ENCODE data around the gene DUSP11. TPM values are rescaled to one million over a fixed set of nuclear protein-coding genes. Genes with fewer than 3 reads are reported as not detected.
"Not testable (repeated sequence)": the region's sequence is repeated elsewhere in the genome, so short reads cannot be mapped to it uniquely, and the experiment has no call there.

DUSP11 gene
- total and polyA plus RNA-seq, 3 donors from 2014 or later, result 32.2 to 56.3 (median 55.3) TPM

DNA sequence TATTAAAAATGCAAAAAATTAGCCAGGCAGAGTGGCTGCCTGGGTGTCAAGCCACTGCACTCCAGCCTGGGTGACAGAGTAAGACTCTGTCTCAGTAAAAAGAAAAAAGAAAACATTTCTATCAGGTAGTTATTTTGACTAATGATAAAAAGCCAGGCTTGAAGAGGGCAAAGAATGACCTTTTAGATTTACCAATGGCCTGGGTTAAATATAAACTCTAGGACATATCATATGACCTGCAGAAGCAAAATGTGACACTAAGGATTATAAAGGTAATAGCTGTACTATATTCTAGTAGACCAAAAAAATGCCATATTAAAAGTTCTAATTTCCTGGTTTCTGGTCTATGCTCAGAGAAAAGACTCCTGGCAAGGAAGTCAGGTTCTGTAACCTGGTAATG, 32.7 kb upstream of the DUSP11 start:
- H3K27ac ChIP-seq, result no peak overlapping the region
- H3K9me3 ChIP-seq, result no peaks in the 10 kb centered on the region
- no peaks in the 10 kb centered on the region for H3K4me1 ChIP-seq
- intact Hi-C loops (cut with DNase I; ENCODE audit: low total_unique reads), result no loop called here
- no peak for DNase-seq
- H3K4me3 ChIP-seq, result no peak overlapping the region
- H3K27me3 ChIP-seq, result no peaks in the 10 kb centered on the region
- H3K36me3 ChIP-seq (ENCODE audit: low read depth, missing control alignments), result no peaks in the 10 kb centered on the region
- TF ChIP-seq POLR2A (IDR thresholded peaks at IDR 0.05), result no peak
- TF ChIP-seq, protein P1, sequence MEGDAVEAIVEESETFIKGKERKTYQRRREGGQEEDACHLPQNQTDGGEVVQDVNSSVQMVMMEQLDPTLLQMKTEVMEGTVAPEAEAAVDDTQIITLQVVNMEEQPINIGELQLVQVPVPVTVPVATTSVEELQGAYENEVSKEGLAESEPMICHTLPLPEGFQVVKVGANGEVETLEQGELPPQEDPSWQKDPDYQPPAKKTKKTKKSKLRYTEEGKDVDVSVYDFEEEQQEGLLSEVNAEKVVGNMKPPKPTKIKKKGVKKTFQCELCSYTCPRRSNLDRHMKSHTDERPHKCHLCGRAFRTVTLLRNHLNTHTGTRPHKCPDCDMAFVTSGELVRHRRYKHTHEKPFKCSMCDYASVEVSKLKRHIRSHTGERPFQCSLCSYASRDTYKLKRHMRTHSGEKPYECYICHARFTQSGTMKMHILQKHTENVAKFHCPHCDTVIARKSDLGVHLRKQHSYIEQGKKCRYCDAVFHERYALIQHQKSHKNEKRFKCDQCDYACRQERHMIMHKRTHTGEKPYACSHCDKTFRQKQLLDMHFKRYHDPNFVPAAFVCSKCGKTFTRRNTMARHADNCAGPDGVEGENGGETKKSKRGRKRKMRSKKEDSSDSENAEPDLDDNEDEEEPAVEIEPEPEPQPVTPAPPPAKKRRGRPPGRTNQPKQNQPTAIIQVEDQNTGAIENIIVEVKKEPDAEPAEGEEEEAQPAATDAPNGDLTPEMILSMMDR (IDR thresholded peaks at IDR 0.05), result no peak

DNA sequence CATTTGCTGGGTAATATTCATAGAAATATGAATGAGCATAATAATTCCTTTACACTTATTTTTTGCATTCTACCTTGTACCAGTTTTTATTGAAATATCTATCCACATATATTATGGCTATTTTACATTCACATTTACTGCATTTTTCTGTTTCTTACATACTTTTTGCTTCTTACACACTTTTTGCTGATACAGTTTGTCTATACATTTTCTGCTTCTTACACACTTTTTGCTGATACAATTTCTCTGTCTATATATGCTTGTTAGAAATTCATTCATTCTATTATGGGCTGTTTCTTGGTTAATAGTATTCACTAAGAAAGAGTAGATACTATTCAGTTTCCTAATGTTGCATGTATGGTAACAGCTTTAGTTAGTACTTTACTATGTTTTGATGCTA, 32.0 kb upstream of the DUSP11 start:
- Histone ChIP-seq H3K27me3 (no peaks in the 10 kb centered on the region), H3K36me3 (ENCODE audit: low read depth, missing control alignments) (no peaks in the 10 kb centered on the region), H3K27ac (no peak overlapping the region), H3K4me1 (no peaks in the 10 kb centered on the region), H3K4me3 (no peak overlapping the region), H3K9me3 (no peaks in the 10 kb centered on the region)
- TF ChIP-seq, protein P1 (IDR thresholded peaks at IDR 0.05), result no peak
- TF ChIP-seq POLR2A (IDR thresholded peaks at IDR 0.05), result no peak
- no peak for DNase-seq
- intact Hi-C loops (cut with DNase I; ENCODE audit: low total_unique reads), result no loop called here

DNA sequence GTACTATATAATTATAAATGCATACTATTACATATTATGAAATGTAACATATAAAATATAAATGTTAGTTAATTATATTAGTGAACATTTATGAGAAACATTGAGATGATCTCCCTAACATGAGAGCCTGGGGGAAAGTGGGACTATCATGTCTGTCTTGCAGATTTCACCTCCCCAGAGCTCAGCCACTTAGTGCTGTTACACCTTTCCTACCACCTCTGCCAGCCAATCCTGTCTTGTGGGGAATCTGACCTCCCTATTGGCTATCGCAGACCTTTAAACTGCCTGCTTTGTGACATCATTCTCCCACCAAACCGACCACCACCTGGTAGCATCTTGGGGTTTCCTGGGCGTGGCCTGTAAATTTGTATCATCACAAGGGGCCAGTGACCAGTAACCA, 4.0 kb upstream of the DUSP11 start, which contains the start of gene C2orf78:
TSS of gene C2orf78 (plus strand) at position 301 of the 400 bp plus-strand sequence. CDS start 127 bp downstream, outside the sequence.
- H3K9me3 ChIP-seq; H3K4me3 ChIP-seq; H3K27me3 ChIP-seq; H3K4me1 ChIP-seq; H3K36me3 ChIP-seq (ENCODE audit: low read depth, missing control alignments); H3K27ac ChIP-seq; intact Hi-C loops (cut with DNase I; ENCODE audit: low total_unique reads); DNase-seq: not testable (repeated sequence)
- no CpG with 5 or more reads among the region's 3 CpGs for WGBS, 2 donors

DNA sequence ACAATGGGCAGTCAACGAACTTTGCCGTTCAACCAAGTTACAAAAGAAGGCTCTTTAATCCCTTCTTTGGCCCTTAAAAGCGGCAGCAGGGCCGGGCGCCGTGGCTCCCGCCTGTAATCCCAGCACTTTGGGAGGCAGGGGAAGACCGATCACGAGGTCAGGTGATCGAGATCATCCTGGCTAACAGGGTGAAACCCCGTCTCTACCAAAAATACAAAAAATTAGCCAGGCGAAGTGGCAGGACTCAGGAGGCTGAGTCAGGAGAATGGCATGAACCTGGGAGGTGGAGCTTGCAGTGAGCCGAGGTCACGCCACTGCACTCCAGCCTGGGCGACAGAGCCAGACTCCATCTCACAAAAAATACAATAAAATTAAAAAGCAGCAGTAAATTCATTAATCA, 3.5 kb upstream of the DUSP11 start:
- DNase-seq; H3K27me3 ChIP-seq; H3K4me3 ChIP-seq; H3K36me3 ChIP-seq (ENCODE audit: low read depth, missing control alignments); intact Hi-C loops (cut with DNase I; ENCODE audit: low total_unique reads); H3K4me1 ChIP-seq; H3K27ac ChIP-seq; H3K9me3 ChIP-seq: not testable (repeated sequence)
- 82 to 87% methylated on average over 15 of the region's 15 CpGs for WGBS, 2 donors

DNA sequence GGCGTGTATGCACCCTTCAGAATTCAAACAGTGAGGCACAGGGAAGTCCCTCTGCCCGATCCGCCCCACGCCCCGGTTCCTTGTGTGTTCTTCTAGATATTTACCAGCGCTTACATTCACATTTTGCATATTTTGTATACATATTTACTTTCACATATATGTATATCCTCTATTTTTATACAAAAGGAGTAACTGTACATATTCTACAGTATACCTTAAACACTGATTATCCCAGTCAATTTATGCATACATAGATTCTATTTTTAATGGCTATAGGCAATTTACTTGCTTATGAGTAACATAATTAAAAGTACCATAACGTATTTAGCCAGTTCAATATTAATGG, 307 bp upstream of the DUSP11 start:
- no peak for DNase-seq
- H3K4me1 ChIP-seq, result peaks cover 14% of the 10 kb centered on the region
- peak overlapping the region; percentile 78 to 97 for H3K4me3 ChIP-seq
- intact Hi-C loops (cut with DNase I; ENCODE audit: low total_unique reads), result no loop called here
- H3K27ac ChIP-seq, result peak overlapping the region in 1 of 2 donors; percentile 89
- no peaks in the 10 kb centered on the region for H3K36me3 ChIP-seq (ENCODE audit: low read depth, missing control alignments)
- TF ChIP-seq POLR2A (IDR thresholded peaks at IDR 0.05), result no peak
- TF ChIP-seq, protein P1 (IDR thresholded peaks at IDR 0.05), result no peak
- whole genome bisulfite sequencing, 2 donors, result 5 to 6% methylated on average over 7 of the region's 7 CpGs
- H3K27me3 ChIP-seq, result no peaks in the 10 kb centered on the region
- H3K9me3 ChIP-seq, result no peaks in the 10 kb centered on the region

DNA sequence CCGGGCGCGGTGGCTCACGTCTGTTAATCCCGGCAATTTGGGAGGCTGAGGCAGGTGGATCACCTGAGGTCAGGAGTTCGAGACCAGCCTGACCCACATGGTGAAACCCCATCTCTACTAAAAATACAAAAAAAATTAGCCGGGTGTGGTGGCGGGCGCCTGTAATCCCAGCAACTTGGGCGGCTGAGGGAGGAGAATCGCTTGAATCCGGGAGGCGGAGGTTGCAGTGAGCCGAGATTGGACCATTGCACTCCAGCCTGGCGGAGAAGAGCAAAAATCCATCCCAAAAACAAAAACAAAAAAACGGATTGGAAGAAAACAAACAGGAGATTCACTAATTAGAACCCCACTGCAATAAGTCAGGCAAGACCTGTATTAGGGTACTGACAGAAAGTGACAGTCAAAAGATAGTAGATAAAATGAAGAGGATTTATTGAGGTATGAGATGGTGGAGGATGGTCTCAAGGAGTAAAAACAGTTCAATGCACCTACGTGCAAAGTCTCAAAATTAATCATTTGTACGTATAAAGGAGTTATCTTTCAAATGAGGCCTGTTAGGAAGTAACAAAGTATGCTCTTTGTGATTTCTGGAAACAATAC, 936 bp downstream of the DUSP11 start:
- H3K4me1 ChIP-seq, result peaks cover 14% of the 10 kb centered on the region
- H3K36me3 ChIP-seq (ENCODE audit: low read depth, missing control alignments); DNase-seq; H3K27me3 ChIP-seq; H3K9me3 ChIP-seq; intact Hi-C loops (cut with DNase I; ENCODE audit: low total_unique reads): not testable (repeated sequence)
- 41 to 55% methylated on average over 18 of the region's 18 CpGs for WGBS, 2 donors
- H3K27ac ChIP-seq, result peak overlapping the region; percentile 88 to 89
- H3K4me3 ChIP-seq, result peak overlapping the region; percentile 78 to 97
